ENCODE results near the gene FABP6. TPM values are rescaled to one million over a fixed set of nuclear protein-coding genes. Genes with fewer than 3 reads are reported as not detected.

Gene FABP6
- total and polyA plus RNA-seq, 2 experiments from 2014 or later = 7.2 to 55.7 TPM

- Histone ChIP-seq H3K27ac (no peak overlapping the region), H3K36me3 (replicated peaks; ENCODE audit: insufficient read depth, low read depth) (no peaks in the 10 kb centered on the region)
- WGBS (ENCODE audit: low lambda C conversion rate, missing lambda C conversion rate) = 86% methylated on average over 26 of the region's 26 CpGs
Observed at GRCh38 chr5:160280384-160281095, 51.2 kb downstream of the FABP6 start.

DNA sequence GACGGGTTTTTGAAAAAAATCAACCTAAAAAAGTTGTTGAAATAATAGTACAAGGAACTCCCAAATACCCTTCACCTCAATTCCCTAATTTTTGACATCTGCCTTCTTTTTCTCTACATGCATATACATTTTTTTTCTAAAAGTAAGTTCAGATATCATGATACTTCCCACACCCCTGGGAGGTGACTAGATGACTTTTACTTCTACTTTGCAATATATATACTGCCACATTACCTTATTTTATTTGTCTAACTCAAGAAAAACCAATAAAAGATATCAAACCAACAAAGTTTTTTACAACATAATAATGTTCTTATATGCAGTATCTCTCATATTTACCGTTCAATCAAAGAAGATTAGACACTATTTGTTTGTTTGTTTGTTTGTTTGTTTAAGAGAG is 52.0 kb downstream of the FABP6 start:
- H3K9me2 ChIP-seq (replicated peaks; ENCODE audit: insufficient read depth) = no peaks in the 10 kb centered on the region
- TF ChIP-seq EZH2 (IDR thresholded peaks at IDR 0.05; ENCODE audit: borderline replicate concordance) (no peak), CTCF (IDR thresholded peaks at IDR 0.05; ENCODE audit: poor library complexity) (no peak), EZH2phosphoT487 (IDR thresholded peaks at IDR 0.05; ENCODE audit: low read depth, severe bottlenecking, unreplicated experiment) (no peak)
- no peaks in the 10 kb centered on the region for H3K4me1 ChIP-seq (ENCODE audit: insufficient read depth)
- H3K27ac ChIP-seq = no peak overlapping the region
- no peak for DNase-seq (ENCODE audit: low spot score)
- no peaks in the 10 kb centered on the region for H4K20me1 ChIP-seq (ENCODE audit: insufficient read depth, poor library complexity, severe bottlenecking)
- no peaks in the 10 kb centered on the region for H3K36me3 ChIP-seq (replicated peaks; ENCODE audit: insufficient read depth, low read depth)
- WGBS (ENCODE audit: low lambda C conversion rate, missing lambda C conversion rate) = 80% methylated on average over 2 of the region's 2 CpGs
- H3K79me2 ChIP-seq = peaks cover 13% of the 10 kb centered on the region
- no peak overlapping the region for H3K4me3 ChIP-seq
- H3K4me2 ChIP-seq = no peak overlapping the region
- no peaks in the 10 kb centered on the region for H3K9me3 ChIP-seq (ENCODE audit: low read depth)
- no peak overlapping the region for H2AFZ ChIP-seq
- H3K27me3 ChIP-seq = no peaks in the 10 kb centered on the region

More at GRCh38 chr5:160280384-160281095, 51.2 kb downstream of the FABP6 start:
- no peak for DNase-seq (ENCODE audit: low spot score)
- TF ChIP-seq CTCF (IDR thresholded peaks at IDR 0.05; ENCODE audit: poor library complexity) (no peak), EZH2phosphoT487 (IDR thresholded peaks at IDR 0.05; ENCODE audit: low read depth, severe bottlenecking, unreplicated experiment) (no peak), EZH2 (IDR thresholded peaks at IDR 0.05; ENCODE audit: borderline replicate concordance) (no peak)
- Histone ChIP-seq H3K4me2 (no peak overlapping the region), H3K27me3 (no peaks in the 10 kb centered on the region), H4K20me1 (ENCODE audit: insufficient read depth, poor library complexity, severe bottlenecking) (no peaks in the 10 kb centered on the region), H3K4me1 (ENCODE audit: insufficient read depth) (no peaks in the 10 kb centered on the region), H3K79me2 (peaks cover 10% of the 10 kb centered on the region), H3K4me3 (no peak overlapping the region), H3K9me2 (replicated peaks; ENCODE audit: insufficient read depth) (no peaks in the 10 kb centered on the region), H3K9me3 (ENCODE audit: low read depth) (no peaks in the 10 kb centered on the region), H2AFZ (no peak overlapping the region)

DNA sequence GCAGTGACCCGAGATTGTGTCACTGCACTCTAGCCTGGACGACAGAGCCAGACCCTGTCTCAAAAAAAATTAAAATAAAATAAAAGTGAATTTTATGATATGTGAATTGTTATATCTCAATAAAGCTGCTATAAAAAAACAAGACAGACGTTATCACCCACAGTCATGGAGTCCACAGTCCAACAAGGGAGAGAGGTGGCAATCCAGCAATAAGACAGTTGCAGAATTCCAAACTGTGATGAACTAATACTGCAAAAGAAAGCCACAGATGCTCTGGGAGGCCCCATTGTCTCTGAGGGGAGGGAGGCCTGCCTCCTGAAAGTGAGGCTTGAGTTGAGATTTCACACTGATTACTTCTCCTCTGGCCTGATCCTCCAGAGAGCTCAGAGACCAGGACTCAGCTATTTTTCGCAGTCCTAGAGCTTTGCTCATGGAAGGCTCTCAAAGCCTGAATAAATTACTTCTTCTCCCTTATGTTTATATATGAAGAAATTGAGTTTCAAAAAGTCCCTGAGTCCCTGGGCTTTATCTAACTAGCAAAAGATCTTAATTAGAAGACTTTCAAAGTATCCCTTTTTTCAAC is 55.1 kb downstream of the FABP6 start:
- whole genome bisulfite sequencing (ENCODE audit: low lambda C conversion rate, missing lambda C conversion rate) = 89% methylated on average over 4 of the region's 4 CpGs
- H3K9me2 ChIP-seq (replicated peaks; ENCODE audit: insufficient read depth) = no peaks in the 10 kb centered on the region
- no peaks in the 10 kb centered on the region for H4K20me1 ChIP-seq (ENCODE audit: insufficient read depth, poor library complexity, severe bottlenecking)

More for the DNA sequence above, 55.1 kb downstream of the FABP6 start:
- no peak for DNase-seq (ENCODE audit: low spot score)
- Histone ChIP-seq H3K79me2 (peaks cover 28% of the 10 kb centered on the region), H3K27ac (no peak overlapping the region), H3K36me3 (replicated peaks; ENCODE audit: insufficient read depth, low read depth) (no peaks in the 10 kb centered on the region), H3K4me2 (no peak overlapping the region), H2AFZ (no peak overlapping the region), H3K4me3 (no peak overlapping the region), H3K4me1 (ENCODE audit: insufficient read depth) (peaks cover 18% of the 10 kb centered on the region), H3K27me3 (no peaks in the 10 kb centered on the region), H3K9me3 (ENCODE audit: low read depth) (no peaks in the 10 kb centered on the region)
- TF ChIP-seq CTCF (IDR thresholded peaks at IDR 0.05; ENCODE audit: poor library complexity) (no peak), EZH2phosphoT487 (IDR thresholded peaks at IDR 0.05; ENCODE audit: low read depth, severe bottlenecking, unreplicated experiment) (no peak), EZH2 (IDR thresholded peaks at IDR 0.05; ENCODE audit: borderline replicate concordance) (no peak)
